ENCODE results near the gene SPARC.

SPARC gene

GRCh38 chr5:151677776-151678545, 8.8 kb downstream of the SPARC start:
- no peak for DNase-seq

DNA sequence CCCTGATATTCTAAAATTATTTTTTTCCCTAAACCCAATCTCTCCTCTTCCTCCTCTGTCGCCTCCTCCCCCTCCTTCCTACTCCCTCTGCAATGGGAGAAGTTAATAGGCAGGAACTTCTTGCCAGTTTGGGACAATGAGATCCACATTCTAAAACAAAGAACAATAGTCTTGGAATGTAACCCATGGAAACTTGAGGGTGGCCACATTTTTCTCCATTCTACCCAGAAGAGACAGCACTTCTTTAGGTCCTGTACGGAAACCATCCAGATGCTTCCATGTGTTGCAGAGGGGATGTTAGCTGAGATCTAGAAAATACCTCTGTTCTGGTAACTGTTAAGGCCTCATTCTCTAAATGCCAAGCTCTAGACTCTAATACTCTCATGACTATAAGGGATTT, 10.0 kb downstream of the SPARC start:
- no peak for DNase-seq

DNA sequence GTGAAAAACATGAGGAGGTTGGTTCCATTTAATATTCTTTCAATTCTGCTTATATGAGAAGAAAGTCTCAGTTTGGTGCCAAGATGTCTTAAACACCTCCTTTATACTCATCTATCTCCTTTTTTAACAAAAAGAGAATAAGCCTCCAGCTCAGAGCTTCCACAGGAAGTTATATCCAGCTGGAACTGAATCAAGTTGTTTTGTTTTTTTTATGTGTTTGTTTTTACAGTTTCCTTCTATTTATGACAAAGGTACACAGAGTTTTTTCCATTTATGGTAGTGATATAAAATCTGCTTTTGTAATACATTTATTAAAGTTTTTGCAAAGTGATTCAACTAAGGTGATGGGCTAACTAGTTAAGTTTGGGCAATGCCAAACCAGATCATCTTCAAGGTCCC, 10.4 kb downstream of the SPARC start:
- DNase-seq = no peak

GRCh38 chr5:151675611-151676313, 11.0 kb downstream of the SPARC start:
- DNase-seq = no peak

DNA sequence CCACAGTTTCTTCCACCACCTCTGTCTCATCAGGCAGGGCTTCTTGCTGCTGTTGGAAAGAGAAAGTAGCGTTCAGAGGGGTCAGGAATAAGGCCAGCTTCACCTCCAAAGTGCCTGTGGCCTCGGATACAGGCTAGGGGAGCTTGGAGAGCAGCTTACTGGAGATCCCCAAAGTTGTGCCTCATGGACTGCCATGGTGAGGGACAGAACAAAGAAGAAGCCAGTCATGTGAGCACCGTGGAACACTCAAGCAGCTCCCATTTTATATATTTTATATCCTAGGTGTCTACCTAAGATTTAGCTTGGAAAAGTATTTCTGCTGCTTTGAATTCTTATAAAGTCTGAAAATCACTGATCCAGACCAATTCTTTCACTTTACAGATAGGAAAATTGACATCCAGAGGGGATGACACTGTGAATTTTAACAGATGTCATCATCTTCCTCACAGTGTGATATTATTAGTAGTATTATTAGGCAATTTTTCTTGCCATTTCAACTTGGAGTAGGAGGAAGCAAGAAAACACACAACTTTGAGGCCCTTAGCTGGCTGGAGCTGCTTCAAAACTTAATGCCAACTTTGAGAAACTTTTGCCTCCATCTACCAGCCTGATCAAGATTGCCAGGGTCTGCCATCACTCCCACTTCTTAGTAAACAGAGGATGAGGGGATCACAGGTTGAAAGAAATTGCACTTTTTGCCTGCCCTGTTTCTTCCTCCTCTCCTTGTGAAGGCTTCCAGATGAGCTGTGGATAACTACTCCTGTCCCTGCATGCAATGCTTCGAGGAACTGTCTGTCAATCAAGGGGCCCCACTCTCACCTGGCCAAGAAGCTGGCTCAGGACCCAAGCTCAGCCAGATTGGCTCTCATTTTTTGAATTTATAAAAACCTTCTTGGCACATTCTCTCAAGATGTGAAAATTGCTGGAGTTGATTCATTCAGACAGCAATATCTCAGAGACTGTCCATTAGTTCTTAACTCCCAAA, 11.8 kb downstream of the SPARC start:
- no peak for DNase-seq

- DNase-seq = no peak
Measured at GRCh38 chr5:151673421-151673820, 13.3 kb downstream of the SPARC start.

- no peak for DNase-seq
Measured at GRCh38 chr5:151672516-151672915, 14.2 kb downstream of the SPARC start.

GRCh38 chr5:151671950-151672349, 14.8 kb downstream of the SPARC start:
- no peak for DNase-seq

GRCh38 chr5:151670953-151671636, 15.6 kb downstream of the SPARC start:
- no peak for DNase-seq

- no peak for DNase-seq
Measured at GRCh38 chr5:151670083-151670686, 16.5 kb downstream of the SPARC start.

- no peak for DNase-seq
Measured at GRCh38 chr5:151667083-151667482, 19.6 kb downstream of the SPARC start.

DNA sequence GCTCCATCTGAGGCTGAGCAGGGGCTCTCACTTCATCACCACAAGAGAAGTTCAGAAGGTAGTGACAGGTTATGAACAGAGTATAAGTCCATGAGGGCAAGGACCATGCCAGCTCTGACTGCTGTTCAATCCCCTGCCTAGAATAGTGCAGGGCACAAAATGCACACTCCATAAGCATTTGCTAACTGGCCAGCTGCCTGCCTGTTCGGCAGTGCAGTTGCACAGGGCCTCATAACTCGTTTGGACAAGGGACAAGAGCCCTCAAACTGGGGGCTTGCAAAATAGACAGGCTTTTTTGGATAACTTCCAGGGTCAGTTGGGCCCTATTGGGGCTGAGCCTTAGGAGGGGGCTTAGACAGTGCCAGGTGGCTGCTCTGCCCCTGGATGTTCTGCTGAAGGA, 21.1 kb downstream of the SPARC start:
- no peak for DNase-seq

DNA sequence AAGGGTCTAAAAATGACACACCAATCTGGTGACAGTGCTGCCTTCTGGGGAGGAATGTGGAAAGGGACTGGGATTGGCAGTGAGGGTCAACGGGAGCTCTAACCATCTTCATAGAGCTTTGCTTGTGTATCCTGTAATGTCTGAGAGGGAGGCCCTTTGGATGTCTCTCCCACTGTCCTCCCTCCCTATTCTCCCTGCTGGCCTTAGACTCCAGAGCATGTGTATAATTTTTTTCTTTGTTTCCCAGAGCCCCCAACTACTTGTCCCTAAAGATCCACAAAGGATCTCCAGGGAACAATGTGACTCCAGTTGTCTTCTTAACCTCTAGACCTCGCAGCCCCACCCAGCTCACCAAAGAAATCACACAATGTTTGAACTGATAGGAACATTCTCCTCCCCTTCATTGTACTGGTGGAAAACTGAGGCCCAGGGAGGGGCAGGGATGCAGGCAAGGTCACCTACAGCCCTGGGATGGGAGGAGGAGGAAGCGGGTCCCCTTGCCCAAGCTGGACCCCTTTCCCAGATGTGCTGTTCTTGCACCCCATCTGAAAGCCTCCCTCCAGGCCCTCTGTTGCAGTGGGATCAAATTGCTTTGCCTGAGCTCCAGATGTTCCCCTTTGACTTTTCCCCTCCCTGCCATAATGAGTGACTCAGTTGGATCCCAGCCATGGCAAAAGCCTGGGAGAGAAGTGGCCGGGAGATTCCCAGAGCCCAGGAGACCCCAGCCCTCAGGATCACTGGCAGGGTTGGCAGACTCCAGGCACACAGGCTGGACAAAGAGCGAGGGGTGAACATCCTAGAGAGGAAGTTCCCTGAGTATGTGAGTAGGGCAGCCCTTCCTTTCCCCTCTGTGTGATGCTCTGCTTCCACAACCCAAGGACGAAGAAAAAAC, 21.8 kb downstream of the SPARC start:
- DNase-seq = no peak

DNA sequence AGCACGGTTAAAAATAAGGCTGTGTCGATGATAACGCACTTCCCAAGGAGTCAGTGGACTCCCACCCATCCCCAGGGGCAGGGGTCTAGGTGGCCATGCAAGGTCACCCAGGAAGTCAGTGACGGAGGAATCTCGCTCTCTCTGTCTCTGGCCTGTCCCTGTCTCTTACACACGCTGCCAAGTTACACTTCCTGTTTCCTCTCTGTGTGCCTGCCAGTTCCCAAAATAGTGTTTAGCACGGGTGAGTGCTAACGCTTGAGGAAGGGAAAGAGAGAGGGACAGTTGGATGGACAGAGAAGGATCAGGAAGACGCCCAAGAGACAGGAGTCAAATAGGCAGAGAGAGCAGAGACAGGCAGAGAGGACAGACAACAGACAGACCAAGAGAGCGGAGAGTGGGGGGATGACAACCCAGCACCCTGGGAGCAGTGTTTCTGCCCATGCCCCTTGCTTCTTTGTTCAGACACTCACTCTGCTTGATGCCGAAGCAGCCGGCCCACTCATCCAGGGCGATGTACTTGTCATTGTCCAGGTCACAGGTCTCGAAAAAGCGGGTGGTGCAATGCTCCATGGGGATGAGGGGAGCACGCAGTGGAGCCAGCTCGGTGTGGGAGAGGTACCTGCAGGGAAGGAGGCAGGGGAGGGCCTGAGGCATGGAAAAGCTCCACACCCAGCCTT, 23.0 kb downstream of the SPARC start:
- DNase-seq = no peak

DNA sequence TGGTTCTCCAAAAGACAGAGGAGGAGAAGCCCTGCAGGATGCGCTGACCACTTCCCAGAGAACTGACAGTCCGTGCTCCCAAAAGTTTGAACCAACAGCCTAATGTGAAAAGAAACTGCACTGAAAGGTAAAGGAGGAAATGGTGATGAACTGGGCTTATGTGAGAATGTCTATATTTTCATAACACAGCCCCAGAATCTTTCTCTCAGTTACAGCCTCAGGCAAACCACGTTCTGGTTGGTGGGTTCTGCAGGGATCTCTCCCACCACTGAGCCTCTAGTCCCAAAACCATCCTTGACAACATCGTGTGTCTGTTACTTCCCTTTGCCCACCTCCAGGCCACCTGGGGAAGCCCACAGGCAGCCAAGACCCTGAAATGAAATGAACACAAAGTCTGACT, 23.9 kb downstream of the SPARC start:
- DNase-seq = no peak

DNA sequence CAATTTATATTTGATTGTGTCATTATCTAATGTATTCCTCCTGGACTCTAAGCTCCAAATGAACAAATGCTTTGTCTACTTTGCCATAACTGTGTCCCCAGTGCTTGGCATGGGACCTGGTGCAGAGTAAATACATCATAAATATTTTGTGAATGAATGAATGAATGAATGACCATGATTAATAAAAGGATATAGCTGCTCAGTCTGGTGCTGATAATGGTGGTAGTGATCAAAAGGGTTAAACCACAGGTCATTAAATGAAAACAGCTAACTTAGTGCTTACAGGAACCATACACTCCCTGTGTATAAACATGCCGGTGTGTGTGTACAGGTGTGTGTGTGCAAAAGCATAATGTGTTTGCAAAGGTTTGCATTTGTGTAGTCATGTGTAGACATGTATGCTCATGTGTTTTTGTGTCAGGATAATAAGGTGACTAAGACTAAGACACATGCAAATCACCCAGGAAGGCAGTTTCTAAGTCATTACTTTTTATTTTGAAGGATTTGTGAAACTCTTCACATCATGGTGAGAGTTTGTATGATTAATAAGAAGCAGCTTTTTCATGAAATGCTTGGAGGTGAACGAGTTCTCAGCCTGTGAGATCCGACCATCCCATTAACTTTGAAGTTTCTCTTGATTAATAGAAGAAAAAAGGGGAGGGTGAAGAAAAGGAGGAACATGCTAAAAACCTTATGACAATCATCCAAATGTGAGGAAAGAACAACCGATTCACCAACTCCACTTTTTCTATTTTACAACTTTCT, 24.6 kb downstream of the SPARC start:
- no peak for DNase-seq

DNA sequence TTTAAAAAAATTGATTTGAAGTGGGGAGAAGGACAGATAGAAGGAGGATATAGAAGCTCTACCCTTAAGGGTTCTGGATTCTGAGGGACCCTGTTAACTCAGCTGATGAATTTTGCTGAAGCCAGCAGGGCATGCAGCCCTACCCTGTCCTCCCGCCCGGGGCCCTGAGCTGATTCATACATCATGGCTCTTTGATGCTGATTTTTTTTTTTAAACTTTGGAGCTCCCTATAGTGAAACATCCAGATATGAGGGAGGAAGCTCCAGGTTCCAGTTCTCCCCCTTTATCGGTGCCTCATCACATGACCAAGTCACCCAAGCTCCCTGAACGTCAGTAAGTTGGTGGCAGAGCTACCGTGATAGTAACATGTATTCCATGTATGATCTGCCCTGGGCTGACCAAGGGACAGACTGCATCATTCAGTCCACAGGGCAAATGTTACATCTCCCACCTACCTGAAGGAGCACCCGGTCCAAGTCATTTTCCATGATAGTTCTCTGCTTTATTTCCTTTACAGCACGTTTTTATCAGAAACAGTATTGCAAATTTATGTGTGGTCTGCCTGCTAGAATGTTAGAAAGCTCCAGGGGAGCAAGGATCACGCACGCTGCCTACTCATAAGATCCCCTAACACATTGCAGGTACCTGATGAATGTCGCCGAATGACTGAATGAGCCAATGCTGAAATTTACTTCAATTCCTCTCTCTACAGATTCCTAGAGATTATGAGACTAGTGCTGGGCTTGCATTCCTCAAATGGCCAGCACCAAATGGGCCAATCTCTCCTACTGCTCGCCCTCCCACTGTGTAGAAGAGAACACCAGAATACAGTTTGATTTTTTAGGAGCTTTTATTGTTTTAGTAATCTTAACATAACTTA, 25.9 kb downstream of the SPARC start:
- DNase-seq = no peak

DNA sequence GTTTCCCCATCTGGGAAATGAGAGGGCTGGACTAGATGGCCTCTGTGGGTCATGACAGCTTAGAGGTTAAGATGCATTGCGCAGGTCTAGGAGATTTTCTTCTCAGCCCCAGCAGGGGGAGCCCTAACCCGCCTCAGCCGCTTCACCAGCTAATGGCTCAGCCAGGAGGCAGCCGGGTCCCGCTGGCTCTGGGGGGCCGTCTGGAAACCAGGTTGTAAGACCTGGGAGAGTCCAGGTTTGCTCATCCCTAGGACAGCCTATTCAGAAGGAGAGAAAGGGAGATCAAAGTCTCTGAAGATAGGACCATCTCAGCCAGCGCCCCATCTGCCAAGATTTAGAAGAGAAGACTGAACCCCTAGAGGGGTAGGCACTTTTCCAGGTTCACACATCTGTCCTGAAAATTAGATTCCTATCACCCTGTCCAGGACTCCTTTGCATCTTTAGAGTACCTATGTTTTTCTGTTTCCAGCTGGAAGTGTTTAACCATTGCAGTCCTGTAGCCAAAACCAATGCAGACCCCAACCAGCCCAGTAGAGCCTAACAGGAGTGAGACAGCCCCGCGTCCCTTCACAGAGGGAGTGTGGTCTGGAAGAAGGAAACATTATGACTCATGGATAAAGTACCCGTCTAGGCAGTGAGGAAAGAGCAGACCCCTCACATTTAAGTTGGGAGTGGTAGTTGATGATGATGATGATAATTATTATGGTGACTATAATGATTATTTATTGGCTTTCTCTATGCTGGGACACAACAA, 27.5 kb downstream of the SPARC start:
- no peak for DNase-seq

Measured in NCI-H2081 treated with DMSO at 0.1 percent for 48 hours (cell line).